Heart left ventricle (tissue), 16 donors: ENCODE measurements around the gene PSEN1. TPM values are rescaled to one million over a fixed set of nuclear protein-coding genes. Genes with fewer than 3 reads are reported as not detected.
A peak's percentile ranks its signal among the peaks of the same experiment; 100 is the strongest.

Experiments
- ATAC-seq, 4 donors: fragments of 200-7000 bp; cut with Tn5 transposase; one replicate each; pipeline ENCODE4 v1.9.1; 2020 to 2022; ENCODE audit warnings: moderate library complexity in 4 of 4, mild to moderate bottlenecking in 3 of 4, moderate number of reproducible peaks in 1 of 4
- DNase-seq, 5 donors: peaks; one replicate each; pipeline ENCODE4 v3.0.0-alpha.2; 2020
- H3K27ac ChIP-seq, 12 donors: fragments of 200-600 bp; sonication (generic) in 4 of 12; one replicate each; pipeline versions ENCODE4 v1.5.0 to v1.8.0; 2016 to 2022; ENCODE audit warnings: mild to moderate bottlenecking in 2 of 12
- H3K27me3 ChIP-seq, 9 donors: fragments of 200-600 bp; sonication (generic) in 2 of 9; one replicate each; pipeline versions ENCODE4 v1.5.1 to v1.8.0; 2016 to 2022; ENCODE audit warnings: mild to moderate bottlenecking in 3 of 9
- H3K36me3 ChIP-seq, 9 donors: fragments of 200-600 bp; sonication (generic) in 2 of 9; one replicate each; pipeline versions ENCODE4 v1.5.0 to v1.8.0; 2018 to 2022; ENCODE audit warnings: mild to moderate bottlenecking in 2 of 9
- H3K4me1 ChIP-seq, 12 donors: fragments of 200-600 bp; sonication (generic) in 4 of 12; one replicate each; pipeline versions ENCODE4 v1.5.0 to v1.8.0; 2016 to 2022; ENCODE audit warnings: mild to moderate bottlenecking in 3 of 12
- H3K4me3 ChIP-seq, 12 donors: fragments of 200-600 bp; sonication (generic) in 4 of 12; one replicate each; pipeline versions ENCODE4 v1.5.0 to v1.8.0; 2017 to 2022; ENCODE audit warnings: mild to moderate bottlenecking in 9 of 12, moderate library complexity in 4 of 12
- H3K9me3 ChIP-seq, 12 donors: fragments of 200-600 bp; sonication (generic) in 4 of 12; one replicate each; pipeline versions ENCODE4 v1.5.0 to v1.8.0; 2016 to 2022; ENCODE audit warnings: mild to moderate bottlenecking in 1 of 12
- POLR2A ChIP-seq, 2 donors: fragments of 450-650 bp; IDR thresholded peaks; one replicate each; pipeline ENCODE4 v1.6.1; 2017; ENCODE audit warnings: antibody characterized with exemption in 2 of 2, mild to moderate bottlenecking in 2 of 2, moderate library complexity in 2 of 2
- WGBS, 4 donors: extraction: QIAGEN DNeasy Blood & Tissue Kit in 2 of 4; methylation state at CpG; one replicate each; pipeline versions ENCODE4 v1.1.5 to v1.1.7; 2013 to 2018; 5-methylcytosine and 5-hydroxymethylcytosine counted together
- intact Hi-C, 10 donors: fragments of 100-400 bp; cut with DNase I; formaldehyde crosslinking; loops; one replicate each; pipeline versions ENCODE4 v1.11.1 to v1.14.2; 2022
- polyA plus RNA-seq, 2 donors: library from polyadenylated mRNA; stranded (reverse); fragments of 200-250 nt; gene quantifications; one replicate each; pipeline ENCODE4 v1.2.3, GENCODE V29; 2013
- total RNA-seq, 9 donors: library from RNA; depleted of rRNA in 2 of 9; stranded (reverse); fragments of >200 nt in 2 of 9; fragmentation: NEBNext Ultra II Directional in 3 of 9; extraction: Animal tissue kit (Norgen Biotek cat#: 25700) in 3 of 9; gene quantifications; one replicate each; pipeline versions ENCODE4 v1.1.0 to v1.2.4, GENCODE V29; 2016 to 2023
- TF ChIP-seq, protein P1 (sequence below), 12 donors: fragments of 200-600 bp; sonication (generic) in 4 of 12; IDR thresholded peaks; one replicate each; pipeline versions ENCODE4 v1.5.0 to v1.8.0; 2018 to 2022; ENCODE audit warnings: antibody characterized with exemption in 12 of 12, mild to moderate bottlenecking in 5 of 12
- donor health status: ischemic (EF 13 %, LVEDD 7.1; RV severe dilation, severe dysfunction).
- donor health status: healthy with polysubstance abuse.
- donor health status: DM: no; HTN: yes; CAD: no.
- donor health status: DM: no; HTN: no; CAD: no.
- donor health status: ischemic (EF 25% LVEDD 6.9; RV normal size, moderate dysfunction).
- donor health status: ischemic (EF 25% LVEDD 5.7; RV mildly dilated, moderate dysfunction).
- donor health status: healthy.
- donor health status: DM: yes; HTN: yes; CAD: no.
- donor health status: ischemic (EF 35%, LVEDD 5.7; RV mildly dilated, moderate dysfunction).
- donor health status: nonischemic (EF 11% LVEDD 7.7; RV severe dilation, severe dysfunction).
- donor health status: DM: yes; HTN: yes; CAD: no.
- donor health status: PGD.
- donor health status: ischemic (EF 29% LVEDD 5.4; RV normal size, mild dysfunction).
- donor health status: nonischemic (EF 23%, LVEDD 6.1; RV moderate dilation, normal function).

Gene PSEN1
- total and polyA plus RNA-seq, 11 donors, result 11.6 to 44.1 (median 22.4) TPM

GRCh38 chr14:73240816-73241480, 104.6 kb downstream of the PSEN1 start:
- Histone ChIP-seq H3K4me1 (peaks cover 3 to 77% (median 27%) of the 10 kb centered on the region in 12 donors), H3K36me3 (no peaks in the 10 kb centered on the region), H3K4me3 (no peak overlapping the region), H3K27me3 (peaks cover 14 to 74% (median 38%) of the 10 kb centered on the region in 9 donors), H3K9me3 (no peaks in the 10 kb centered on the region), H3K27ac (no peak overlapping the region)
- TF ChIP-seq POLR2A (IDR thresholded peaks at IDR 0.05), result no peak
- TF ChIP-seq, protein P1, sequence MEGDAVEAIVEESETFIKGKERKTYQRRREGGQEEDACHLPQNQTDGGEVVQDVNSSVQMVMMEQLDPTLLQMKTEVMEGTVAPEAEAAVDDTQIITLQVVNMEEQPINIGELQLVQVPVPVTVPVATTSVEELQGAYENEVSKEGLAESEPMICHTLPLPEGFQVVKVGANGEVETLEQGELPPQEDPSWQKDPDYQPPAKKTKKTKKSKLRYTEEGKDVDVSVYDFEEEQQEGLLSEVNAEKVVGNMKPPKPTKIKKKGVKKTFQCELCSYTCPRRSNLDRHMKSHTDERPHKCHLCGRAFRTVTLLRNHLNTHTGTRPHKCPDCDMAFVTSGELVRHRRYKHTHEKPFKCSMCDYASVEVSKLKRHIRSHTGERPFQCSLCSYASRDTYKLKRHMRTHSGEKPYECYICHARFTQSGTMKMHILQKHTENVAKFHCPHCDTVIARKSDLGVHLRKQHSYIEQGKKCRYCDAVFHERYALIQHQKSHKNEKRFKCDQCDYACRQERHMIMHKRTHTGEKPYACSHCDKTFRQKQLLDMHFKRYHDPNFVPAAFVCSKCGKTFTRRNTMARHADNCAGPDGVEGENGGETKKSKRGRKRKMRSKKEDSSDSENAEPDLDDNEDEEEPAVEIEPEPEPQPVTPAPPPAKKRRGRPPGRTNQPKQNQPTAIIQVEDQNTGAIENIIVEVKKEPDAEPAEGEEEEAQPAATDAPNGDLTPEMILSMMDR (IDR thresholded peaks at IDR 0.05), result no peak
- ATAC-seq (peak in 1 of 4 donors; percentile 24), DNase-seq (peak in 1 of 5 donors; percentile 57)
- intact Hi-C loops, result no loop called here
- 80 to 91% (median 82%) methylated on average over 7 to 10 of the region's 10 CpGs for WGBS, 4 donors

- intact Hi-C loops, result no loop called here
- WGBS, 4 donors, result 88 to 94% (median 92%) methylated on average over 17 to 19 of the region's 19 CpGs
- H3K4me1 ChIP-seq, result peaks cover 3 to 76% (median 27%) of the 10 kb centered on the region in 12 donors
- peak in 1 of 5 donors; percentile 14 for DNase-seq
- no peak overlapping the region for H3K27ac ChIP-seq
- no peak overlapping the region for H3K4me3 ChIP-seq
- no peak for ATAC-seq
- peaks cover 12 to 73% (median 38%) of the 10 kb centered on the region in 9 donors for H3K27me3 ChIP-seq
- H3K36me3 ChIP-seq, result no peaks in the 10 kb centered on the region
- no peaks in the 10 kb centered on the region for H3K9me3 ChIP-seq
- TF ChIP-seq, protein P1 (IDR thresholded peaks at IDR 0.05), result no peak
- no peak for TF ChIP-seq POLR2A (IDR thresholded peaks at IDR 0.05)
These were observed 105.3 kb downstream of the PSEN1 start for GRCh38 chr14:73241481-73242165.

DNA sequence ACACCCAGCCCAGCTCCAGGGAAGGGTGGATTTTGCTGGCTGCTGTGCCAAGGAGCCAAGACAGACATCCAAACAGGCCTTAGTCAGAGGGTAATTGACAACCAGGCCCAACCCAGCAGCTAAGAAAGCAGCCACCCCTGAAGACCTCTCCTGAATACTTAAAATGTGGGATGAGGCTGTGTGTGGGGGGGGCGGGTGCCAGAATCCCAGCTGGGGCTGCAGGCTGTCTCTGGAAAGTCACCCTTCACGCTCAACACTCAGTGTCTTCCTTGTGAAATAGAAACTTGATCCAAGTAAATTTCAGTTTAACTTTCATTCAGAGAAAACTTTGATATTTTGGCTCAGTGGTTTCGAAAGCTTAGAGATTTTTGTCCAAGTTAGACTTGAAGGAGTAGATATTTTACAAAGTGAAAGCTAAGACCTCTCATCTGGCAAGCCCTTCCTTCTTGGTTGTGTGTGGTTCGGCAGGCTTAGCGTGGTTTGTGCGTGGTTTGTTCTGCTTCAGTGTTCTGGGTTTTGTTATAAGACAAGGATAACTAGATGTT, 106.1 kb downstream of the PSEN1 start:
- DNase-seq, result no peak
- H3K4me3 ChIP-seq, result peak overlapping the region in 3 of 12 donors; percentile 20 to 33 (median 32)
- intact Hi-C loops, result no loop called here
- no peaks in the 10 kb centered on the region for H3K9me3 ChIP-seq
- peak overlapping the region in 2 of 12 donors; percentile 17 to 46 for H3K27ac ChIP-seq
- no peak for TF ChIP-seq POLR2A (IDR thresholded peaks at IDR 0.05)
- TF ChIP-seq, protein P1 (IDR thresholded peaks at IDR 0.05), result no peak
- WGBS, 4 donors, result 82 to 90% (median 86%) methylated on average over 6 of the region's 6 CpGs
- ATAC-seq, result no peak
- no peaks in the 10 kb centered on the region for H3K36me3 ChIP-seq
- peaks cover 3 to 70% (median 24%) of the 10 kb centered on the region in 12 donors for H3K4me1 ChIP-seq
- H3K27me3 ChIP-seq, result peaks cover 7 to 65% (median 31%) of the 10 kb centered on the region in 9 donors

GRCh38 chr14:73243341-73243740, 107.0 kb downstream of the PSEN1 start:
- WGBS, 4 donors, result 67 to 90% (median 83%) methylated on average over 3 of the region's 3 CpGs
- peak overlapping the region in 1 of 12 donors; percentile 46 for H3K27ac ChIP-seq

More at GRCh38 chr14:73243341-73243740, 107.0 kb downstream of the PSEN1 start:
- Histone ChIP-seq H3K27me3 (peaks cover 0 to 56% (median 22%) of the 10 kb centered on the region in 9 donors), H3K9me3 (no peaks in the 10 kb centered on the region), H3K36me3 (no peaks in the 10 kb centered on the region), H3K4me1 (peaks cover 0 to 61% (median 18%) of the 10 kb centered on the region in 12 donors), H3K4me3 (no peak overlapping the region)
- ATAC-seq (no peak), DNase-seq (no peak)
- intact Hi-C loops, result no loop called here
- no peak for TF ChIP-seq POLR2A (IDR thresholded peaks at IDR 0.05)
- TF ChIP-seq, protein P1 (IDR thresholded peaks at IDR 0.05), result no peak
